IPS-20b (cell line): Measurements from ENCODE around the gene MUL1.

ENCODE experiments used
- H3K27ac ChIP-seq: one replicate; pipeline ENCODE4 v1.5.1; 2013; ENCODE audit warnings: low read length
- H3K27me3 ChIP-seq: 2 replicates; pipeline ENCODE4 v1.6.1; 2013; ENCODE audit warnings: mild to moderate bottlenecking, low read length, inconsistent platforms; ENCODE audit not compliant: insufficient read depth
- H3K36me3 ChIP-seq: 2 replicates; pipeline ENCODE4 v1.6.1; 2013; ENCODE audit warnings: low read depth, mild to moderate bottlenecking, inconsistent platforms, low read length, moderate library complexity; ENCODE audit not compliant: insufficient read depth
- H3K4me1 ChIP-seq: 2 replicates; pipeline ENCODE4 v1.6.1; 2013; ENCODE audit warnings: mild to moderate bottlenecking, control low read depth, inconsistent platforms, low read length, moderate library complexity; ENCODE audit not compliant: insufficient read depth
- H3K4me3 ChIP-seq: 2 replicates; pipeline ENCODE4 v1.5.1; 2013; ENCODE audit warnings: mild to moderate bottlenecking, low read length, inconsistent platforms
- H3K9ac ChIP-seq: 2 replicates; pipeline ENCODE4 v1.6.1; 2013; ENCODE audit warnings: low read depth, mild to moderate bottlenecking, inconsistent platforms, low read length, moderate library complexity
- H3K9me3 ChIP-seq: 2 replicates; pipeline ENCODE4 v1.6.1; 2013; ENCODE audit warnings: mild to moderate bottlenecking, low read depth, low read length, inconsistent platforms; ENCODE audit not compliant: insufficient read depth

The MUL1 gene

GRCh38 chr1:20507564-20508410 lies at the start of gene MUL1:
TSS of gene MUL1 (minus strand) at chr1:20508151. CDS start at chr1:20508024, 127 bp downstream.
- H3K9ac ChIP-seq = peak within 1 kb of the TSS; percentile 77; the same call in 1 of the 2 replicates

GRCh38 chr1:20555758-20556120 lies 47.8 kb upstream of the MUL1 start:
- Histone ChIP-seq H3K27ac (no peak overlapping the region), H3K9me3 (no peaks in the 10 kb centered on the region), H3K27me3 (peaks cover 79% of the 10 kb centered on the region), H3K36me3 (no peaks in the 10 kb centered on the region), H3K4me1 (no peaks in the 10 kb centered on the region), H3K9ac (no peak overlapping the region), H3K4me3 (no peak overlapping the region)

More at GRCh38 chr1:20507564-20508410, at the start of gene MUL1:
- Histone ChIP-seq H3K9me3 (no peaks in the 10 kb centered on the region), H3K27ac (no peak within 1 kb of the TSS), H3K27me3 (peaks cover 29% of the 10 kb centered on the region), H3K4me3 (peak within 1 kb of the TSS; percentile 93), H3K36me3 (peaks cover 10% of the 10 kb centered on the region; the same call in 1 of the 2 replicates), H3K4me1 (no peaks in the 10 kb centered on the region)

GRCh38 chr1:20555025-20555757 lies 47.2 kb upstream of the MUL1 start:
- Histone ChIP-seq H3K27me3 (peaks cover 80% of the 10 kb centered on the region), H3K9me3 (no peaks in the 10 kb centered on the region), H3K4me1 (no peaks in the 10 kb centered on the region), H3K27ac (no peak overlapping the region), H3K9ac (no peak overlapping the region), H3K4me3 (no peak overlapping the region), H3K36me3 (no peaks in the 10 kb centered on the region)

- Histone ChIP-seq H3K9me3 (no peaks in the 10 kb centered on the region), H3K36me3 (no peaks in the 10 kb centered on the region), H3K4me1 (no peaks in the 10 kb centered on the region), H3K27ac (no peak overlapping the region), H3K9ac (no peak overlapping the region), H3K27me3 (peaks cover 80% of the 10 kb centered on the region), H3K4me3 (peak overlapping the region; percentile 77; the same call in 1 of the 2 replicates)
Measured at GRCh38 chr1:20552728-20553445, 44.9 kb upstream of the MUL1 start.

- no peaks in the 10 kb centered on the region for H3K4me1 ChIP-seq
- no peaks in the 10 kb centered on the region for H3K9me3 ChIP-seq
- H3K9ac ChIP-seq = peak within 1 kb of the TSS; percentile 65; the same call in 1 of the 2 replicates
- H3K4me3 ChIP-seq = peak within 1 kb of the TSS; percentile 77
- H3K27ac ChIP-seq = no peak within 1 kb of the TSS
- H3K36me3 ChIP-seq = no peaks in the 10 kb centered on the region
- H3K27me3 ChIP-seq = peaks cover 74% of the 10 kb centered on the region
Measured at GRCh38 chr1:20551945-20552727, 44.2 kb upstream of the MUL1 start, which contains the start of gene FAM43B. TSS of gene FAM43B (plus strand) at chr1:20552573. CDS start at chr1:20552974, 401 bp downstream.

- Histone ChIP-seq H3K27me3 (peaks cover 64% of the 10 kb centered on the region), H3K9ac (no peak overlapping the region)
Measured at GRCh38 chr1:20551161-20551560, 43.2 kb upstream of the MUL1 start.

GRCh38 chr1:20546637-20547036 lies 38.7 kb upstream of the MUL1 start:
- H3K27me3 ChIP-seq = peaks cover 32% of the 10 kb centered on the region
- no peaks in the 10 kb centered on the region for H3K9me3 ChIP-seq
- H3K27ac ChIP-seq = no peak overlapping the region
- no peak overlapping the region for H3K9ac ChIP-seq
- H3K4me3 ChIP-seq = no peak overlapping the region
- H3K36me3 ChIP-seq = no peaks in the 10 kb centered on the region
- no peaks in the 10 kb centered on the region for H3K4me1 ChIP-seq

More at GRCh38 chr1:20551161-20551560, 43.2 kb upstream of the MUL1 start:
- Histone ChIP-seq H3K4me1 (no peaks in the 10 kb centered on the region), H3K27ac (no peak overlapping the region), H3K36me3 (no peaks in the 10 kb centered on the region), H3K9me3 (no peaks in the 10 kb centered on the region), H3K4me3 (no peak overlapping the region)

- H3K4me3 ChIP-seq = no peak overlapping the region
- no peaks in the 10 kb centered on the region for H3K9me3 ChIP-seq
- H3K36me3 ChIP-seq = no peaks in the 10 kb centered on the region
- H3K4me1 ChIP-seq = no peaks in the 10 kb centered on the region
- H3K9ac ChIP-seq = no peak overlapping the region
- peaks cover 34% of the 10 kb centered on the region for H3K27me3 ChIP-seq
- H3K27ac ChIP-seq = no peak overlapping the region
Measured at GRCh38 chr1:20540281-20540680, 32.3 kb upstream of the MUL1 start.

- Histone ChIP-seq H3K9me3 (no peaks in the 10 kb centered on the region), H3K4me3 (no peak overlapping the region), H3K9ac (no peak overlapping the region), H3K36me3 (no peaks in the 10 kb centered on the region), H3K27ac (no peak overlapping the region), H3K27me3 (peaks cover 35% of the 10 kb centered on the region), H3K4me1 (no peaks in the 10 kb centered on the region)
Measured at GRCh38 chr1:20538760-20539551, 31.0 kb upstream of the MUL1 start.

- no peaks in the 10 kb centered on the region for H3K9me3 ChIP-seq
- no peak overlapping the region for H3K27ac ChIP-seq
- H3K36me3 ChIP-seq = no peaks in the 10 kb centered on the region
- H3K27me3 ChIP-seq = peaks cover 35% of the 10 kb centered on the region
- no peaks in the 10 kb centered on the region for H3K4me1 ChIP-seq
- no peak overlapping the region for H3K9ac ChIP-seq
- H3K4me3 ChIP-seq = no peak overlapping the region
Measured at GRCh38 chr1:20538227-20538626, 30.3 kb upstream of the MUL1 start.
